ENCODE results near the gene SUPT5H. TPM values are rescaled to one million over a fixed set of nuclear protein-coding genes. Genes with fewer than 3 reads are reported as not detected.

SUPT5H gene
- total and polyA plus RNA-seq, 10 of the 15 experiments (the other 5 are each of a cell fraction or from before 2014, with no cell fraction given) = 27.2 to 194 (median 83.6) TPM

DNA sequence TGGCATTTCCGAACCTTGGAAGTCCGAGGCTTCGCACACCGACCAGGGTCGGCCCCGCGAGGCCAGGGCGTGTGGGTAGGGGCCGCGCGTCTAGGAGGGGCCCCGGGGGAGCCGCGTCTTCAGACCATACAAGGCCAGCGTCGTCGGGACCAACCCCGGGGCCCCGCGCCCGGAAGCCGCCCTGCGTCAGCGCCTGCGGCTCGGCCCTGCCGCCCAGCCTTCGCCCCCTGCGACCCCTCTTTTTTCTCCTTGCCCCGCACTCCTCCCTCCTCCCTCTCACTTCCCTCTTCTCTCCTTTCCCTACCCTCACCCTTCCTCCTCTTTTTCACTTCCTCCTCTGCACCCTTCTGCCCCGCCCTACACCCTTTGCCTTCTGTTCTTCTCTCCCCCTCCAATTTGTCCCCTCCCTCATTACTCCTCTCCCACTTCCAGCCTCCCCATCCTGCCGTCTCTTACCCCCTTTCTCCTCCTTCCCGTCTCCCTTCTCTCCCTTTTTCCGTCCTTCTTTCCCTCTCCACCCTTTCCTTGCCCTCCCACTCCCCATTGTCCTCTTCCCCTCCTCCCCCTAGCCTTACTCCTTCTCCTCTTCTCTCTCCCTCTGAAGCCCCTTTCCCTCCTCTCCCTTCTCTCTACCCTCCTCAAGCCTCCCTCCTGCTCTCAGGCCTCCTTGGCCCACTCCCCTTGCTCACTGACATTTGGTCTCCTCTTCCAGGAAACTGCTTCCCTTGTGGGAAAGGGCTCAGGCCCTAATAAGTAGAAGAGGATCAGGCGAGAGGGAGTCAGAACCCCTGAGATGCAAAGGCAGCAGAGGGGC is 35.2 kb upstream of the SUPT5H start (continued):
- TF ChIP-seq CUX1 (IDR thresholded peaks at IDR 0.05; ENCODE audit: insufficient replicate concordance, low read depth, low read length) (no peak), ZSCAN29 (IDR thresholded peaks at IDR 0.05) (no peak), BCL3 (IDR thresholded peaks at IDR 0.05; ENCODE audit: borderline replicate concordance, insufficient read depth, low read depth, low read length, poor library complexity, severe bottlenecking) (peak; percentile 35), YY1 (IDR thresholded peaks at IDR 0.05; ENCODE audit: low read depth, low read length) (peak; percentile 49; the same call in 1 of the 2 replicates), NFIC (IDR thresholded peaks at IDR 0.05; ENCODE audit: low read depth, low read length) (no peak), ZNF24 (IDR thresholded peaks at IDR 0.05) (no peak), SIX5 (IDR thresholded peaks at IDR 0.05; ENCODE audit: low read depth, low read length, severe bottlenecking) (no peak), ZBED1 (IDR thresholded peaks at IDR 0.05; ENCODE audit: borderline replicate concordance) (no peak), SUZ12 (IDR thresholded peaks at IDR 0.05; ENCODE audit: unreplicated experiment) (no peak), ZZZ3 (IDR thresholded peaks at IDR 0.05; ENCODE audit: control insufficient read depth, insufficient read length, low read depth) (no peak), TARDBP (IDR thresholded peaks at IDR 0.05; ENCODE audit: borderline replicate concordance) (no peak; the same call in 1 of the 2 replicates), MLLT1 (IDR thresholded peaks at IDR 0.05) (peak; percentile 99), PAX5 (IDR thresholded peaks at IDR 0.05; ENCODE audit: borderline replicate concordance, low read depth, low read length) (peak; percentile 84; the same call in 1 of the 2 replicates), BRCA1 (IDR thresholded peaks at IDR 0.05; ENCODE audit: low read depth, low read length) (no peak; the same call in 1 of the 2 replicates)
- TF ChIP-seq, protein P1, sequence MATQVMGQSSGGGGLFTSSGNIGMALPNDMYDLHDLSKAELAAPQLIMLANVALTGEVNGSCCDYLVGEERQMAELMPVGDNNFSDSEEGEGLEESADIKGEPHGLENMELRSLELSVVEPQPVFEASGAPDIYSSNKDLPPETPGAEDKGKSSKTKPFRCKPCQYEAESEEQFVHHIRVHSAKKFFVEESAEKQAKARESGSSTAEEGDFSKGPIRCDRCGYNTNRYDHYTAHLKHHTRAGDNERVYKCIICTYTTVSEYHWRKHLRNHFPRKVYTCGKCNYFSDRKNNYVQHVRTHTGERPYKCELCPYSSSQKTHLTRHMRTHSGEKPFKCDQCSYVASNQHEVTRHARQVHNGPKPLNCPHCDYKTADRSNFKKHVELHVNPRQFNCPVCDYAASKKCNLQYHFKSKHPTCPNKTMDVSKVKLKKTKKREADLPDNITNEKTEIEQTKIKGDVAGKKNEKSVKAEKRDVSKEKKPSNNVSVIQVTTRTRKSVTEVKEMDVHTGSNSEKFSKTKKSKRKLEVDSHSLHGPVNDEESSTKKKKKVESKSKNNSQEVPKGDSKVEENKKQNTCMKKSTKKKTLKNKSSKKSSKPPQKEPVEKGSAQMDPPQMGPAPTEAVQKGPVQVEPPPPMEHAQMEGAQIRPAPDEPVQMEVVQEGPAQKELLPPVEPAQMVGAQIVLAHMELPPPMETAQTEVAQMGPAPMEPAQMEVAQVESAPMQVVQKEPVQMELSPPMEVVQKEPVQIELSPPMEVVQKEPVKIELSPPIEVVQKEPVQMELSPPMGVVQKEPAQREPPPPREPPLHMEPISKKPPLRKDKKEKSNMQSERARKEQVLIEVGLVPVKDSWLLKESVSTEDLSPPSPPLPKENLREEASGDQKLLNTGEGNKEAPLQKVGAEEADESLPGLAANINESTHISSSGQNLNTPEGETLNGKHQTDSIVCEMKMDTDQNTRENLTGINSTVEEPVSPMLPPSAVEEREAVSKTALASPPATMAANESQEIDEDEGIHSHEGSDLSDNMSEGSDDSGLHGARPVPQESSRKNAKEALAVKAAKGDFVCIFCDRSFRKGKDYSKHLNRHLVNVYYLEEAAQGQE (IDR thresholded peaks at IDR 0.05; ENCODE audit: low read depth, low read length) = 0 out of 2 replicates have a peak, but pooled peaks have one; percentile 8
- TF ChIP-seq, protein P2, sequence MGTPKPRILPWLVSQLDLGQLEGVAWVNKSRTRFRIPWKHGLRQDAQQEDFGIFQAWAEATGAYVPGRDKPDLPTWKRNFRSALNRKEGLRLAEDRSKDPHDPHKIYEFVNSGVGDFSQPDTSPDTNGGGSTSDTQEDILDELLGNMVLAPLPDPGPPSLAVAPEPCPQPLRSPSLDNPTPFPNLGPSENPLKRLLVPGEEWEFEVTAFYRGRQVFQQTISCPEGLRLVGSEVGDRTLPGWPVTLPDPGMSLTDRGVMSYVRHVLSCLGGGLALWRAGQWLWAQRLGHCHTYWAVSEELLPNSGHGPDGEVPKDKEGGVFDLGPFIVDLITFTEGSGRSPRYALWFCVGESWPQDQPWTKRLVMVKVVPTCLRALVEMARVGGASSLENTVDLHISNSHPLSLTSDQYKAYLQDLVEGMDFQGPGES (IDR thresholded peaks at IDR 0.05) = no peak

All from GM12878 (cell line).